WI38 (cell line): ENCODE data around the gene TM2D3.

ENCODE experiments used
- H3K4me3 ChIP-seq: 2 replicates; pipeline ENCODE4 v1.5.1; 2011; ENCODE audit warnings: low read depth, mild to moderate bottlenecking, control low read depth, low read length
- TF ChIP-seq, protein P1 (sequence below): IDR thresholded peaks from 2 replicates; pipeline ENCODE4 v1.5.1; 2012; ENCODE audit warnings: low read depth, mild to moderate bottlenecking, control low read depth, low read length

TM2D3 gene

DNA sequence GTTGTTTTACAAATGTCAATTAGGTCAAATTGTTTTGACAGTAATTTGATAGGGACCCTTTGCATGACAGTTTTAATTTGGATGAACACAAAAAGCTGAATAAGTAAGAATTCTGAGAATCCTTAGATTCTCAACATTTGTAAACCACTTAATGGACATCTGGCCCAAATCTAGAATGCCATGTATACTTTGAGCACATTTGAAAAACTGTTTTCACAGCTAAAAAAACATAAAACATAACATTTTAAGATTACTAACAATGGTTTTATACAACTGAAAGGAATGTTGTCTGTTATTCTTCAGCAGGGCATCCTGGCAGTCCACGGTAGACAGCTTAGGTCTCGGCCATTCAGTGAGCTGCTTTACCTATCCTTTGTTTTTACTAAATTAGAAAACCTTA is 34.5 kb upstream of the TM2D3 start:
- H3K4me3 ChIP-seq: no peak overlapping the region
- TF ChIP-seq, protein P1, sequence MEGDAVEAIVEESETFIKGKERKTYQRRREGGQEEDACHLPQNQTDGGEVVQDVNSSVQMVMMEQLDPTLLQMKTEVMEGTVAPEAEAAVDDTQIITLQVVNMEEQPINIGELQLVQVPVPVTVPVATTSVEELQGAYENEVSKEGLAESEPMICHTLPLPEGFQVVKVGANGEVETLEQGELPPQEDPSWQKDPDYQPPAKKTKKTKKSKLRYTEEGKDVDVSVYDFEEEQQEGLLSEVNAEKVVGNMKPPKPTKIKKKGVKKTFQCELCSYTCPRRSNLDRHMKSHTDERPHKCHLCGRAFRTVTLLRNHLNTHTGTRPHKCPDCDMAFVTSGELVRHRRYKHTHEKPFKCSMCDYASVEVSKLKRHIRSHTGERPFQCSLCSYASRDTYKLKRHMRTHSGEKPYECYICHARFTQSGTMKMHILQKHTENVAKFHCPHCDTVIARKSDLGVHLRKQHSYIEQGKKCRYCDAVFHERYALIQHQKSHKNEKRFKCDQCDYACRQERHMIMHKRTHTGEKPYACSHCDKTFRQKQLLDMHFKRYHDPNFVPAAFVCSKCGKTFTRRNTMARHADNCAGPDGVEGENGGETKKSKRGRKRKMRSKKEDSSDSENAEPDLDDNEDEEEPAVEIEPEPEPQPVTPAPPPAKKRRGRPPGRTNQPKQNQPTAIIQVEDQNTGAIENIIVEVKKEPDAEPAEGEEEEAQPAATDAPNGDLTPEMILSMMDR: no peak

DNA sequence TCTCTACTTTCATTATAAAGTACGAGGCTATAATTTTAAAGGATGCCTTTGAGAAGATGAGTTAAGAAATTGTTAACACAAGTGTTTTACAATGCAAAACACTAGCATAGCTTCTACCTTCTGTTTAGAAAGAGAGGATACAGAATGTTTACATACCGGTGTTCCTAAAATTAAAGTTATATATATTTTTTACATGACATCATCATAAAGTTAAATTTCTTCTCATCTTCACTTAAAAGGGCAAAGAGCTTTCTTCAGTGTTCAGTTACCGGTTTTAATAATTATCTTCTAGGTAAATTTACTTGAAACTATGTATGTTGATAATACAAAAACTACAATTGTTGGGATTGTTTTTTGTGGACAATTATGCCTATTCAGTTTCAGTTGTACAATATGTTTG is 32.7 kb upstream of the TM2D3 start:
- TF ChIP-seq, protein P1: no peak
- H3K4me3 ChIP-seq: no peak overlapping the region

DNA sequence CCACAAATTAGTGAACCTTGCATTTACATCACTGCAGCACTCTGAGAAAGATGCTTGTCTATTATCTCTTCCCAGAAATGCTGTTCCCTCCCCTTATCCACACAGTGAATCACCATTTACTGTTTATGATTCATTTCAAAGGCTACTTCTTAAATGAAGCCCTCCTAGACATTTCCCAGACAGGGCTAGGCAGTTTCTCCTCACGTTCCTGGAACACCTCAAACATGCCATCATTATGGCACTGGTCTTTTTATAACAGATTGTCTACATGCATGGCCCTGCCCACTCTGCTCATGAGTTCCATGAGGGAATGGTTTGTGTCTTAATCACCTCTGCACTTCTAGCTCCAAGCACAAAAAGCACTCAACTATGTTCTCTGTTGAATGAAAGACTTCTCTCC is 32.2 kb upstream of the TM2D3 start:
- TF ChIP-seq, protein P1: no peak

DNA sequence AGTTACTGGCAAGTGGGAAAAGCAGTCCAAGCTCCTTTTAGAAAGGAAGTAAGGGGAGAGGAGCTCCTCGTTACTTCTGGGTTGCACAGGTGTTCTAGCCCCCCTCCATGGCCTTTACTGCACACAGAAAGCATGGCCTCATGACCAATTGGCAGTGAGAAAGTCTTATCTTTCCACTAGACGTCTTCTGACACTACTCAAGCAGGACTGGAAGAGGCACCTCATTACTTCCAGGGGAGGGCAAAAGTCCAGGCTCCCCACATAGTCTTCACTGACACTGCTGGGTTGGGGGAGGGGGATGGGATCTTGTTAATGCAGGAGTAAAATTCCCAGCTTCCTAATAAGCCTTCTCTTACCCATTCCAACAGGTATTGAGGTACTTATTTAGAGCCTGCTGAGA is 27.6 kb upstream of the TM2D3 start:
- TF ChIP-seq, protein P1: no peak

More for the DNA sequence above, 32.2 kb upstream of the TM2D3 start:
- H3K4me3 ChIP-seq: no peak overlapping the region

DNA sequence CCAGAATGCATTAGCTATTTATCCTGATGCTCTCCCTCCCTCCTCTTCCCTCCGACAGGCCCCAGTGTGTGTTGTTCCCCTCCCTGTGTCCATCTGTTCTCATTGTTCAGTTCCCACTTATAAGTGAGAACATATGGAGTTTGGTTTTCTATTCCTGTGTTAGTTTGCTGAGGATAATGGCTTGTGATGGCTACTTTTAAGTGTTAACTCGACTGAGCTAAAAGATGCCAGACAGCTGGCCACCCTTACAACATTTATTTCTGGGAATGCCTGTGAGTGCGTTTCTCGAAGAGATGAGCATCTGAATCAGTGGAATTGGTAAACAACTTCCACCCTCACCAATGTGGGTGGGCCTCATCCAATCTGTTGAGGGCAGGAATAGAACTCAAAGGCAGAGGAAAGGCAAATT is 24.7 kb upstream of the TM2D3 start:
- H3K4me3 ChIP-seq: no peak overlapping the region
- TF ChIP-seq, protein P1: no peak

More for the DNA sequence above, 27.6 kb upstream of the TM2D3 start:
- H3K4me3 ChIP-seq: no peak overlapping the region

DNA sequence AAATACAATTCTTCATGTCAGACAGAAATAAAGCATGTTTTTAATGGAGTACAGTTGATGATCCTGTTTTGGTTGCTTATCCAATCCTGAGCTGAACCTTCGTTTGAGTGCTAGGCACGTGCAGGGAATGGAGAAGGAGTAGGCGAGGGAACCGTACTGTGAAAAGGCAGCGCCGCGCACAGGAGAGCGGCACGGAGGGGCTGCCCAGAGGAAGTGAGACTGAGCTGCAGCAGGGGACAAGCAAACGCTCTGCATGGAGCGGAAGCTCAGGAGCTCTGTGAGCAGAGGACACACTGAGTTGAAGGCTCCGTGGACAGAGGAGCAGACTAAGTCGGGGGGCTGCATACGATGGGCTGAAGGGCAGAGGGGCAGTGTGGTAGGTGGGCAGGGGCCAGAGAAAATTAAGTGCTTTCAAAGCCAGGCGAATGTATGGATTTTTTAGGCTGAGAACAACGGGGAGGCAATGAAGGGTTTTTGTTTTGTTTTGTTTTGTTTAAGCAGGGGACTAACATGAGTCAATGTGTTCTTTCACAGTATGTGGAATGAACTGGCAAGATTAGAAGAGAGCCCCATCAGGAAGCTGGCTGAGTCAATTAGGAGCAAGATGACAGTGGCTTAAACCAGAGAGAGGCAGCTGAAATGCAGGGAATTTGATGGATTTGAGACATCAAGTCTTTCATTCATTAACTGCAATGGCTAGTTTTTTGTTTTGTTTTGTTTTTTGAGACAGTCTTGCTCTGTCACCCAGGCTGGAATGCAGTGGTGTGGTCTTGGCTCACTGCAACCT is 23.8 kb upstream of the TM2D3 start:
- H3K4me3 ChIP-seq: no peak overlapping the region
- TF ChIP-seq, protein P1: no peak

DNA sequence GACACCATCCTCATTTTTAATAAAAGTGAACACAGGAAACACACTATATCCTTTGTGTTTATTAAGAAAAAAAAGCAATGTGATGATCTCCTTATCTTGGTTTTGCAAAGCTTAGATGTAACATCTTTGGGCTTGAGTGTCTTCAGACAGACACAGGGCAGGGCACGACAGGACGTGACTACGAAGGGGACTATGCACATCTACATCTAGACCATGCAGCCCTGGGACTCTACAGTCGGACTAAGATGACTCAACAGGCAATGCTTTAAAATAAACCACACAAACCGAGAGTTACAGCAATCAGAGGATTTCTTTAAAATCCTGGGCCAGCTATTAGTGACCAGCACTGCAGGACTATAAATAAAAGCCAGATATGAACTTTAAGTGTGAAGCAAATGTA is 22.8 kb upstream of the TM2D3 start:
- TF ChIP-seq, protein P1: no peak
- no peak overlapping the region for H3K4me3 ChIP-seq
